Kidney (tissue), 14 donors: ENCODE results near the gene COMMD2. TPM values are rescaled to one million over a fixed set of nuclear protein-coding genes. Genes with fewer than 3 reads are reported as not detected.

Experiments used
- DNase-seq, 5 donors: peaks; one replicate each; pipeline ENCODE4 v3.0.0-alpha.2; 2013 to 2020
- FAIRE-seq: peaks from 2 replicates; lab custom pipeline; 2012; peaks lifted over from hg19 to GRCh38; lab: Jason Lieb, UNC
- H3K27ac ChIP-seq, 2 donors: one replicate each; pipeline ENCODE4 v1.7.0; 2013; ENCODE audit warnings: low read depth in 2 of 2, low read length in 2 of 2, inconsistent platforms in 1 of 2
- H3K27me3 ChIP-seq: one replicate; pipeline ENCODE4 v1.7.1; 2013; ENCODE audit warnings: low read length, inconsistent platforms; ENCODE audit not compliant: control insufficient read depth, insufficient read depth
- H3K36me3 ChIP-seq, 3 donors: one replicate each; pipeline versions ENCODE4 v1.7.0 to v1.7.1; 2013; ENCODE audit warnings: low read length in 3 of 3, control low read depth in 1 of 3, inconsistent platforms in 1 of 3; ENCODE audit not compliant: insufficient read depth in 3 of 3, control insufficient read depth in 2 of 3
- H3K4me1 ChIP-seq, 3 donors: one replicate each; pipeline versions ENCODE4 v1.7.0 to v1.7.1; 2013; ENCODE audit warnings: low read length in 3 of 3, inconsistent platforms in 1 of 3, low read depth in 1 of 3; ENCODE audit not compliant: control insufficient read depth in 2 of 3, insufficient read depth in 2 of 3
- H3K4me3 ChIP-seq, 3 donors: one replicate each; pipeline versions ENCODE4 v1.7.0 to v1.8.1; 2013; ENCODE audit warnings: low read length in 3 of 3, control low read depth in 1 of 3, inconsistent platforms in 1 of 3
- H3K9ac ChIP-seq, 3 donors: one replicate each; pipeline versions ENCODE4 v1.7.0 to v1.7.1; 2013; ENCODE audit warnings: low read length in 3 of 3, control low read depth in 1 of 3, inconsistent platforms in 1 of 3
- H3K9me3 ChIP-seq, 3 donors: one replicate each; pipeline versions ENCODE4 v1.7.0 to v1.7.1; 2013; ENCODE audit warnings: low read length in 3 of 3, control low read depth in 1 of 3, inconsistent platforms in 1 of 3; ENCODE audit not compliant: control insufficient read depth in 2 of 3, insufficient read depth in 1 of 3
- CTCF ChIP-seq: IDR thresholded peaks from 3 replicates; pipeline ENCODE4 v1.5.1; 2012; ENCODE audit warnings: mild to moderate bottlenecking, moderate library complexity, borderline replicate concordance; ENCODE audit not compliant: insufficient read depth; ENCODE audit errors: extremely low read depth
- intact Hi-C: fragments of 100-400 bp; cut with DNase I; formaldehyde crosslinking; loops from one replicate; pipeline ENCODE4 v1.11.1; 2022
- polyA plus RNA-seq: library from polyadenylated mRNA; stranded (reverse); fragments of 350-450 nt; fragmentation: Illumina TruSeq; extraction: RNeasy Lipid Tissue Mini Kit (QIAGEN cat#74804); gene quantifications from one replicate; pipeline ENCODE4 v1.2.3, GENCODE V29; 2014; ENCODE audit warnings: low read depth, low replicate concordance; ENCODE audit not compliant: insufficient read depth
- total RNA-seq: library from RNA; stranded (reverse); fragmentation: NEBNext Ultra II Directional; extraction: Animal tissue kit (Norgen Biotek cat#: 25700); gene quantifications from one replicate; pipeline ENCODE4 v1.2.1, GENCODE V29; 2021
- donor health status: control.
- donor health status: control.
- donor health status: control.
- donor health status: control.
- donor health status: control.
- donor health status: DM: yes; HTN: yes; CAD: no.
- donor health status: Normal renal cell carcinoma (clear cell type).

COMMD2 gene
- total and polyA plus RNA-seq, 2 donors from 2014 or later = 17.9 to 43.4 TPM

GRCh38 chr3:149768704-149769103 lies 16.4 kb upstream of the COMMD2 start:
- no peak for TF ChIP-seq CTCF
- no peaks in the 10 kb centered on the region for H3K4me1 ChIP-seq
- H3K27me3 ChIP-seq = peaks cover 2% of the 10 kb centered on the region
- no peaks in the 10 kb centered on the region for H3K9me3 ChIP-seq
- H3K27ac ChIP-seq = no peak overlapping the region
- FAIRE-seq = no peak
- no peak for DNase-seq
- intact Hi-C loops = no loop called here
- H3K4me3 ChIP-seq = no peak overlapping the region
- H3K36me3 ChIP-seq = no peaks in the 10 kb centered on the region
- H3K9ac ChIP-seq = no peak overlapping the region

GRCh38 chr3:149767720-149768119 lies 15.4 kb upstream of the COMMD2 start:
- no peaks in the 10 kb centered on the region for H3K9me3 ChIP-seq
- H3K27me3 ChIP-seq = peaks cover 4% of the 10 kb centered on the region
- H3K27ac ChIP-seq = no peak overlapping the region
- FAIRE-seq = no peak
- DNase-seq = no peak
- no peak overlapping the region for H3K9ac ChIP-seq
- TF ChIP-seq CTCF = no peak
- no peaks in the 10 kb centered on the region for H3K36me3 ChIP-seq
- no peak overlapping the region for H3K4me3 ChIP-seq
- intact Hi-C loops = no loop called here
- H3K4me1 ChIP-seq = no peaks in the 10 kb centered on the region

- H3K9ac ChIP-seq = no peak overlapping the region
- H3K27me3 ChIP-seq = peaks cover 4% of the 10 kb centered on the region
- H3K9me3 ChIP-seq = no peaks in the 10 kb centered on the region
- H3K27ac ChIP-seq = no peak overlapping the region
- H3K36me3 ChIP-seq = no peaks in the 10 kb centered on the region
- DNase-seq = peak in 2 of 5 donors; percentile 29 to 41
- intact Hi-C loops = no loop called here
- peak; percentile 83 for FAIRE-seq
- peak; percentile 51 for TF ChIP-seq CTCF
- H3K4me3 ChIP-seq = no peak overlapping the region
- no peaks in the 10 kb centered on the region for H3K4me1 ChIP-seq
Measured at GRCh38 chr3:149765762-149766334, 13.6 kb upstream of the COMMD2 start.

- no peak overlapping the region for H3K27ac ChIP-seq
- H3K9ac ChIP-seq = no peak overlapping the region
- no peak for FAIRE-seq
- H3K36me3 ChIP-seq = no peaks in the 10 kb centered on the region
- H3K4me1 ChIP-seq = no peaks in the 10 kb centered on the region
- peaks cover 4% of the 10 kb centered on the region for H3K27me3 ChIP-seq
- no peaks in the 10 kb centered on the region for H3K9me3 ChIP-seq
- TF ChIP-seq CTCF = no peak
- H3K4me3 ChIP-seq = no peak overlapping the region
- DNase-seq = no peak
- intact Hi-C loops = no loop called here
Measured at GRCh38 chr3:149764302-149764701, 12.0 kb upstream of the COMMD2 start.
